Ectodermal cell (in vitro differentiated cells): ENCODE results near the gene CANT1.

Experiments
- H3K27ac ChIP-seq: 2 replicates; pipeline ENCODE4 v1.7.0; 2013; ENCODE audit warnings: mild to moderate bottlenecking, low read depth, low read length; ENCODE audit not compliant: insufficient read depth, poor library complexity, severe bottlenecking
- H3K27me3 ChIP-seq: 2 replicates; pipeline ENCODE4 v1.7.0; 2013; ENCODE audit warnings: mild to moderate bottlenecking, low read length; ENCODE audit not compliant: insufficient read depth, control insufficient read depth, poor library complexity, severe bottlenecking
- H3K36me3 ChIP-seq: one replicate; pipeline ENCODE4 v1.7.0; 2013; ENCODE audit warnings: low read length; ENCODE audit not compliant: control insufficient read depth, insufficient read depth
- H3K4me1 ChIP-seq: one replicate; pipeline ENCODE4 v1.7.0; 2013; ENCODE audit warnings: low read length; ENCODE audit not compliant: control insufficient read depth, insufficient read depth
- H3K4me3 ChIP-seq: 2 replicates; pipeline ENCODE4 v1.7.0; 2013; ENCODE audit warnings: low read depth, low read length, control low read depth; ENCODE audit not compliant: insufficient read depth
- H3K9me3 ChIP-seq: 2 replicates; pipeline ENCODE4 v1.7.0; 2013; ENCODE audit warnings: mild to moderate bottlenecking, low read length, moderate library complexity; ENCODE audit not compliant: control insufficient read depth
- WGBS, 2 experiments: methylation state at CpG; one replicate each; pipeline ENCODE4 v1.1.7; 2013; ENCODE audit warnings: missing lambda C conversion rate in 2 of 2; 5-methylcytosine and 5-hydroxymethylcytosine counted together

Gene CANT1

DNA sequence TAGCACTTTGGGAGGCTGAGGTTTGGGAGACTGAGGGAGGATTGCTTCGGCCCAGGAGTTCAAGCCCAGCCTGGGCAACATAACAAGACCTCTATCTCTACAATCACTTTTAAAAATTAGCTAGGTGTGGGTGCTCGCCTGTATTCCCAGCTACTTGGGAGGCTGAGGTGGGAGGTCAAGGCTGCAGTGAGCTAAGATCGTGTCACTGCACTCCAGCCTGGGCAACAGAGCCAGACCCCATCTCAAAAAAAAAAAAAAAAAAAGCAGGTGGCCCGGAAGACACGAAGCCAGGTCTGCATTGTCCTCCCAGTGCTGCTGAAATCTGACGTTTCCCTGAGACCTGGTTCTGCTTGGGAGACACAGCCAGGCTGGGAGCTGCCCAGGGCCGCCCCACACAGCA lies 65.5 kb downstream of the CANT1 start:
- H3K36me3 ChIP-seq = no peaks in the 10 kb centered on the region
- 86 to 92% methylated on average over 7 of the region's 7 CpGs for WGBS, 2 experiments

More for the DNA sequence above, 65.5 kb downstream of the CANT1 start:
- no peaks in the 10 kb centered on the region for H3K4me1 ChIP-seq
- no peak overlapping the region for H3K27ac ChIP-seq
- no peak overlapping the region for H3K4me3 ChIP-seq
- no peaks in the 10 kb centered on the region for H3K27me3 ChIP-seq
- no peaks in the 10 kb centered on the region for H3K9me3 ChIP-seq
